ENCODE data around the gene CDH7.

The CDH7 gene

GRCh38 chr18:65907281-65907680, 156.5 kb downstream of the CDH7 start:
- no peak for DNase-seq (ENCODE audit: low read depth in 3 of 3)

GRCh38 chr18:65919018-65919417, 168.2 kb downstream of the CDH7 start:
- no peak for DNase-seq (ENCODE audit: low read depth in 3 of 3)

GRCh38 chr18:65919663-65920062, 168.9 kb downstream of the CDH7 start:
- DNase-seq (ENCODE audit: low read depth in 3 of 3), result no peak

GRCh38 chr18:65922103-65922502, 171.3 kb downstream of the CDH7 start:
- no peak for DNase-seq (ENCODE audit: low read depth in 3 of 3)

- no peak for DNase-seq (ENCODE audit: low read depth in 3 of 3)
Measured at GRCh38 chr18:65924904-65925303, 174.1 kb downstream of the CDH7 start.

GRCh38 chr18:65934874-65935273, 184.1 kb downstream of the CDH7 start:
- DNase-seq (ENCODE audit: low read depth in 3 of 3), result no peak

- no peak for DNase-seq (ENCODE audit: low read depth in 3 of 3)
Measured at GRCh38 chr18:65936678-65937077, 185.9 kb downstream of the CDH7 start.

GRCh38 chr18:65937180-65937579, 186.4 kb downstream of the CDH7 start:
- no peak for DNase-seq (ENCODE audit: low read depth in 3 of 3)

- DNase-seq (ENCODE audit: low read depth in 3 of 3), result peak in 1 of 3 donors; percentile 0
Measured at GRCh38 chr18:65938592-65939372, 188.0 kb downstream of the CDH7 start.

Measured in stimulated activated CD4-positive, alpha-beta T cell treated with anti-CD3 and anti-CD28 coated beads, TNF-alpha, amount 100 ng/mL, for 48 hours (primary cell).